NCI-H2171 (cell line): Measurements from ENCODE around the gene KIT.

ENCODE experiments used
- DNase-seq: peaks from one replicate; lab custom pipeline; 2025; lab: John Stamatoyannopoulos, UW

The KIT gene

GRCh38 chr4:54745031-54745770 lies 87.4 kb downstream of the KIT start:
- DNase-seq: no peak

GRCh38 chr4:54746218-54746617 lies 88.5 kb downstream of the KIT start:
- no peak for DNase-seq

- no peak for DNase-seq
These were observed 92.6 kb downstream of the KIT start for GRCh38 chr4:54750341-54750740.

GRCh38 chr4:54754394-54754793 lies 96.6 kb downstream of the KIT start:
- no peak for DNase-seq

- DNase-seq: peak; percentile 76
These were observed 106.7 kb downstream of the KIT start for GRCh38 chr4:54764476-54764875.

GRCh38 chr4:54767376-54767775 lies 109.6 kb downstream of the KIT start:
- no peak for DNase-seq

GRCh38 chr4:54773022-54773421 lies 115.3 kb downstream of the KIT start:
- no peak for DNase-seq

- no peak for DNase-seq
These were observed 121.3 kb downstream of the KIT start for GRCh38 chr4:54779036-54779435.

- no peak for DNase-seq
These were observed 121.9 kb downstream of the KIT start for GRCh38 chr4:54779476-54780148.

GRCh38 chr4:54780149-54780495 lies 122.4 kb downstream of the KIT start:
- DNase-seq: no peak

GRCh38 chr4:54781756-54782155 lies 124.0 kb downstream of the KIT start:
- DNase-seq: no peak

GRCh38 chr4:54783402-54784110 lies 125.8 kb downstream of the KIT start:
- DNase-seq: no peak

- no peak for DNase-seq
These were observed 126.5 kb downstream of the KIT start for GRCh38 chr4:54784161-54784671.
